Subcutaneous abdominal adipose tissue (tissue), 5 donors: ENCODE results near the gene AGR2.

Source experiments
- H3K27ac ChIP-seq: one replicate; pipeline ENCODE4 v1.7.0; 2013; ENCODE audit warnings: low read depth, mild to moderate bottlenecking, inconsistent platforms, low read length, moderate library complexity
- H3K27me3 ChIP-seq, 5 donors: one replicate each; pipeline ENCODE4 v1.7.0; 2013; ENCODE audit warnings: low read length in 5 of 5, inconsistent platforms in 1 of 5; ENCODE audit not compliant: control insufficient read depth in 5 of 5, insufficient read depth in 4 of 5
- H3K36me3 ChIP-seq, 5 donors: one replicate each; pipeline ENCODE4 v1.7.0; 2013; ENCODE audit warnings: low read length in 5 of 5; ENCODE audit not compliant: control insufficient read depth in 5 of 5, insufficient read depth in 5 of 5
- H3K4me1 ChIP-seq, 5 donors: one replicate each; pipeline ENCODE4 v1.7.0; 2013; ENCODE audit warnings: low read length in 5 of 5, mild to moderate bottlenecking in 3 of 5, moderate library complexity in 1 of 5; ENCODE audit not compliant: control insufficient read depth in 5 of 5, insufficient read depth in 5 of 5
- H3K4me3 ChIP-seq, 5 donors: one replicate each; pipeline ENCODE4 v1.7.0; 2013; ENCODE audit warnings: low read length in 5 of 5, low read depth in 1 of 5
- H3K9ac ChIP-seq, 5 donors: one replicate each; pipeline ENCODE4 v1.7.0; 2013; ENCODE audit warnings: low read length in 5 of 5, mild to moderate bottlenecking in 4 of 5, moderate library complexity in 3 of 5
- H3K9me3 ChIP-seq, 5 donors: one replicate each; pipeline ENCODE4 v1.7.0; 2013; ENCODE audit warnings: low read length in 5 of 5; ENCODE audit not compliant: control insufficient read depth in 5 of 5
- donor health status: healthy.
- donor health status: healthy.
- donor health status: healthy.
- donor health status: healthy.
- donor health status: healthy.

AGR2 gene

DNA sequence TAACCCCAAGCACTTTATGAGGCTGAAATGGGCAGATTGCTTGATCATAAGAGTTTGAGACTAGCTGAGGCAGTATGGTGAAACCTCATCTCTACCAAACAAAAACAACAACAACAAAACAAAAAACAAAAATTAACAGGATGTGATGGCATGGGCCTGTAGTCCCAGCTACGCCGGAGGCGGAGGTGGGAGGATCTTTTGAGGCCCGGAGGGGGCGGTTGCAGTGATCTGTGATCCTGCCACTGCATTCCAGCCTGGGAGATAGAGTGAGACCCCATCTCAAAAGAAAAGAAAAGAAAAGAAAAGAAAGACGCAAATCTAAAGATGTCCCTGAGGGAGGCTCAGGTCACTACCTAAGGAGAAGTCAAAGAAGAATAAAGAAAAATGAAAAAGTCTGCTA, 35.3 kb upstream of the AGR2 start:
- Histone ChIP-seq H3K27me3 (no peaks in the 10 kb centered on the region), H3K36me3 (no peaks in the 10 kb centered on the region), H3K27ac (no peak overlapping the region), H3K4me1 (no peaks in the 10 kb centered on the region), H3K4me3 (no peak overlapping the region), H3K9ac (no peak overlapping the region), H3K9me3 (no peaks in the 10 kb centered on the region)

DNA sequence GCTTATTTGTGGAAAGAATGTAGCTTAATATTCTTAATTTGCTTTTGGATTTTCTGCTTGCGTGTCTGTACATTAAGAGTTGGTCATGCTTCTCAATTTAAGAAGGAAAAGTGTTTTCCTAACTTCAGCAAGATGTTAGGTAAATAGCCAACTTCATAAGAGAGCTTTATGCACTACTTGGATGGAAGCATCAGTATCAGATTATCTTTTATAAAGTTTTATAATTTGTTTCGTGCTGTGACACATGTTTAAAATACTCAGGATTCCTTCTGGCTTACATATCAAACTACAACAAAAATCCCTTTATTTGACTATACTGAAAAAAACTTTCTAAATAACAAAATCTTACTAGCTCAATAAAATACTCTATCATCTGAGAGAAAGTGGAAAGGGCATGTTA, 34.8 kb upstream of the AGR2 start:
- no peaks in the 10 kb centered on the region for H3K4me1 ChIP-seq
- H3K27ac ChIP-seq = no peak overlapping the region
- H3K36me3 ChIP-seq = no peaks in the 10 kb centered on the region
- no peak overlapping the region for H3K9ac ChIP-seq
- no peaks in the 10 kb centered on the region for H3K27me3 ChIP-seq
- H3K4me3 ChIP-seq = no peak overlapping the region
- no peaks in the 10 kb centered on the region for H3K9me3 ChIP-seq

DNA sequence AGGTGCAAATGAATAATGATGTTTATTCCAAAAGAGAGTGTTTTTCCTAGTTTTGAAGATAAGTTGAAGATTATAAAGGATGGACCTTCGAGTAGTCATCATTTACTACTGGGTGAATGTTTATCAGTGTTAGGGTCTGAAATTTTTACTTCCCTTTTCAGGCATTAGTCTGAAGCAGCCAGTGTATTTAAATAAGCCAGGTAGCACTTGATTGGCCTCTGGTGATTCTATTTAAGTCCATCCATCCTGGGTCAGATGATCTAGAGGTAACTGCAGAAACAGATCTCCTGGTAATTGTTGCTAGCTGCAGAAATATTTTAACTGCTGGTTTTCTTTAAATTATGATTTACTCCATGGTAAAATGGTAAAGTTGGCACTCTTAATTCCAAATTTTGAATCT, 34.1 kb upstream of the AGR2 start:
- Histone ChIP-seq H3K27me3 (no peaks in the 10 kb centered on the region), H3K9ac (no peak overlapping the region), H3K4me1 (no peaks in the 10 kb centered on the region), H3K9me3 (no peaks in the 10 kb centered on the region), H3K27ac (no peak overlapping the region), H3K36me3 (no peaks in the 10 kb centered on the region), H3K4me3 (no peak overlapping the region)

DNA sequence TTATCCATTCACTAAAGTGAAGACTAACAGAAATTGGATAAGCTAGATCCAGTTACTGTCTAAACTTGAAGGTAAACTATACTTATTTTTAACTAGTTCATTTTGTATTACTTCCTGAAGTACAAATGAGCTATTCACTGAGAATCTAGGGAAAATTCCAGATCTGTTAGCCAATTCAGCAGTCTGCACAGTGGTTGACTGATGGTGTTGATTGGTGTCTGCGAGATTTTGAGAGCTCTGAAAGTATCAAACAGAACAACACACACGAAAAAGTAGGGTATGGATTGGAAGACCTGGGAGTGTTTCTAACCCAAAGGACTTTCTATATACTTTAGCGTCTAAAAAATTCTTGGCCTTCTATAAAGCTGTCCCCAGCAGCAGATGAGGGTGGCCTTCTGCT, 33.6 kb upstream of the AGR2 start:
- no peaks in the 10 kb centered on the region for H3K27me3 ChIP-seq
- H3K4me1 ChIP-seq = no peaks in the 10 kb centered on the region
- H3K27ac ChIP-seq = no peak overlapping the region
- no peak overlapping the region for H3K9ac ChIP-seq
- no peaks in the 10 kb centered on the region for H3K36me3 ChIP-seq
- no peaks in the 10 kb centered on the region for H3K9me3 ChIP-seq
- H3K4me3 ChIP-seq = no peak overlapping the region

DNA sequence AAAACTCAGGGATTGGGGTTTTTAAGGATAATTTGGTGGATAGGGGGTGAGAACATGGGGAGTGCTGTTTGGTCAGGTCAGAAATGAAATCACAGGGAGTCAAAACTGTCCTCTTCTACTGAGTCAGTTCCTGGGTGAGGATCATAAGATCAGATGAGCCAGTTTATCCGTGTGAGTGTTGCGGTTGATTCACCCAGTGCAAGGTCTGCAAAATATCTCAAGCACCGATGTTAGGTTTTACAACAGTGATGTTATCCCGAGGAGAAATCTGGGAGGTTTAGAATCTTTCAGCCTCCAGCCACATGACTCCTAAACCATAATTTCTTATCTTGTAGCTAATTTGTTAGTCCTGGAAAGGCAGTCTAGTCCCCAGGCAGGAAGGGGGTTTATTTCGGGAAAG, 31.7 kb upstream of the AGR2 start:
- no peak overlapping the region for H3K9ac ChIP-seq
- no peak overlapping the region for H3K27ac ChIP-seq
- H3K4me1 ChIP-seq = no peaks in the 10 kb centered on the region
- no peaks in the 10 kb centered on the region for H3K27me3 ChIP-seq
- no peak overlapping the region for H3K4me3 ChIP-seq
- H3K9me3 ChIP-seq = no peaks in the 10 kb centered on the region
- no peaks in the 10 kb centered on the region for H3K36me3 ChIP-seq

DNA sequence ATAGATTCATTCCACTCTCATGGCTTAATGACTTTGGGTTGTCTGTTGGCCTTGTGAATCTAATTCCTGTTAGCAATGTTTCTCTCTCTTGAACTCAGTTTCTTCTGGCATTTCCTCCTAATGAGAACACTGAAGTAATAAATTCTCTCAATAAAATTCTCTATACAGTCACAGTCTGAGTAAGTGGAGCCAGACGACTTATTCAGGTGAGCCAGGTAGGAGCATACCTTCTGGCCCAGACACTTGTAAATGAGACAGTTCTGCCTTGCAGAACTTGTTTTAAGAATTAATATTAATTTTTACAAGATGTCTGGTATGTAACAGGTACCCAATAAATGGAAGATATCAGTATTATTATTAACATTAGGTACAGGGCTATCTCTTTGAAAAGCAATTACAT, 28.6 kb upstream of the AGR2 start:
- Histone ChIP-seq H3K4me1 (no peaks in the 10 kb centered on the region), H3K36me3 (no peaks in the 10 kb centered on the region), H3K27ac (no peak overlapping the region), H3K9ac (no peak overlapping the region), H3K27me3 (no peaks in the 10 kb centered on the region), H3K9me3 (peaks cover 0 to 4% (median 0%) of the 10 kb centered on the region in 5 donors), H3K4me3 (no peak overlapping the region)

DNA sequence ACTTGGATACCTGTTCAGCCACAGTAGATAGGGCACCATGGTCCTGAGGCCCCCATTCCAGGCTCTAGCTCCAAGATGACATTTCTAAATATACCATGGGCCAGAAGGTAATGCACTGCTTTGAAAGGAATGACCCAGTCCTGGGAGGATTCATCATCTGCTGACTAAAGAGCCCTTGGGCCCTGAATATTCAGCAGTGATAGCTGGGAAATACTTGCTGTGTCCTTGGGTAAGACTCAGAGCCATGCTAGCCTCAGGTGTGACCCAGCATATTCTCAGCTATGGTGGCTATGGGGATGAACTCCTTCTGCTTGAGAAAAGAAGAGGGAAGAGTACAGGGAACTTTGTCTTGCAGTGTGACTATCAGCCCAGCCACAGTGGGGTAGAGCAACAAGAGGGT, 21.3 kb upstream of the AGR2 start:
- no peak overlapping the region for H3K9ac ChIP-seq
- H3K9me3 ChIP-seq = peaks cover 0 to 4% (median 0%) of the 10 kb centered on the region in 5 donors
- no peak overlapping the region for H3K27ac ChIP-seq
- no peaks in the 10 kb centered on the region for H3K27me3 ChIP-seq
- no peak overlapping the region for H3K4me3 ChIP-seq
- H3K4me1 ChIP-seq = no peaks in the 10 kb centered on the region
- no peaks in the 10 kb centered on the region for H3K36me3 ChIP-seq

DNA sequence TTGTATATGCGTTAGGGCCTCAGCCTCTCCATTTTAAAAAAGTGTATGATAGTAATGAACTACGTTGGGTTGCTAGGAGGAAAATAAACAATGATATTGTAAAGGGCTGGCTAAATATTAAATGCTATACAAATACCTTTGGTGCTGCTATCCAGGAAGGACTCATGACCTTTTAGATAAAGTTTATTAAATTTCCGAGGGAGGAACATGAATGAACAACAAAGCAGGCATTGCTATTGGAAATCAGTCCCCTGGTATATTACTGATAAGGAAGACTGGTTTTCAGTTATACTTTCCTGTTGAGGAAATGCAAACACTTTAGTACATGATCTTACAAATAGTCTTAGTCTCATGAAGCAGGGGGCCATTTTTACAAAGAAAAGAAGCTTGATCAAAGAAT, 17.2 kb upstream of the AGR2 start:
- no peaks in the 10 kb centered on the region for H3K36me3 ChIP-seq
- H3K27ac ChIP-seq = no peak overlapping the region
- peaks cover 0 to 2% (median 0%) of the 10 kb centered on the region in 5 donors for H3K9me3 ChIP-seq
- no peaks in the 10 kb centered on the region for H3K4me1 ChIP-seq
- no peak overlapping the region for H3K4me3 ChIP-seq
- H3K27me3 ChIP-seq = no peaks in the 10 kb centered on the region
- no peak overlapping the region for H3K9ac ChIP-seq

DNA sequence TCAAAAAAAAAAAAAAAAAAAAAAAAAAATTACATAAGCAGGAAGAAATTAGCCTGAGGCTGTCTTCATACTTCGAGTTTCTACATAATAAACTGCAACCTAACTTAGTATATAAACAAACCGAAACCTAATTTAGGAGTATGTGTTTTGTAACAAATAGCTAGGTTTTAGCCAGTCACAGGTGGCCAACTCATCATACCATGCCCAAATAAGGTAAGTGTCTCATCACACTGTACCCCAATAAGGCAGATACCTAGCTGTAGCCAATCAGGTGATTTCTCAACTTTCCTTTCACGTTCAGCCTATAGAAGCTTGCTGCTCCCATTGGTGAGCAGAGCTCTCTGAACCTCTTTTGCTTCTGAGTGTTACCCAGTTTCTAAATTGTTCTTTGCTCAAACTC, 13.9 kb upstream of the AGR2 start:
- no peak overlapping the region for H3K9ac ChIP-seq
- no peak overlapping the region for H3K27ac ChIP-seq
- no peak overlapping the region for H3K4me3 ChIP-seq
- H3K9me3 ChIP-seq = peaks cover 0 to 2% (median 0%) of the 10 kb centered on the region in 5 donors
- no peaks in the 10 kb centered on the region for H3K27me3 ChIP-seq
- H3K4me1 ChIP-seq = peaks cover 0 to 4% (median 0%) of the 10 kb centered on the region in 5 donors
- H3K36me3 ChIP-seq = no peaks in the 10 kb centered on the region

DNA sequence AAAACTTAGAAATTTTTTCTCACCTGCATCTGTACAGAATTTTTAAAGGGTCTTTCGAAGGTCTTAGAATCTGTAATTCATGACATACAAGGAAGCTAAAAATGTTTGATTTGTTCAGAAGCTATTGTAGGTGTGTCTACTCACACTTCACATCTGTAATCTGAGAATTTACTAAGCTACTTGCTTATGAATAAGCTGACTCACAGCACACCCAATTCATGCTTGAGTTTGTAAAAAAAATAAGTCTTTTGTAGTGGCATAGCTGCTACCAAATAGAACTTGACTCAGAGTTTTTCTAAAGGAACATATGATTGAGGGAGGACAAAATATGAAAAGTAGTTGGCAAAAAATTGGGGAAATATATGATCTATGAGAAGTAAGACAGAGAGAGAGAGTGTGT, 12.7 kb upstream of the AGR2 start:
- Histone ChIP-seq H3K9me3 (peaks cover 0 to 2% (median 0%) of the 10 kb centered on the region in 5 donors), H3K4me3 (no peak overlapping the region), H3K27ac (no peak overlapping the region), H3K4me1 (peaks cover 0 to 4% (median 3%) of the 10 kb centered on the region in 5 donors), H3K36me3 (no peaks in the 10 kb centered on the region), H3K27me3 (no peaks in the 10 kb centered on the region), H3K9ac (no peak overlapping the region)

DNA sequence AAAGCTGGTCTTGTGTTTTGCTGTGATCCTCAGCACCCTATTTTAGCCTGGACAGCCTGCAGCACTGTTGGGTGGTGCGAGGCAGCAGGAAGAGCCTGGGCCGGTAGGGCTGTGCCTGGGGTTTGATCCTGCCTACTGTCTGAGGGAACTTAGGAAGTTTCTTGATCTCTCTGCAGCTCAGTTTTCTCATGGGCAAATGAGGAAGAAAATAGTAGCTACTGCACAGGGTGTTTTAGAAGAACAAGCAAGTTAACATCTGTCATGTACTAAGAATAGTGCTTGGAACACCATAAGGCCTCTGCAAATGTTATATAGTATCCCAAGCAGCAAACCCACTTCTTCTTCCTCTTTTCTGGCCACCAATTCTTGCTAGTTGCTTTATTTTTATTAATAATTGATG, 12.0 kb upstream of the AGR2 start:
- no peak overlapping the region for H3K9ac ChIP-seq
- no peaks in the 10 kb centered on the region for H3K36me3 ChIP-seq
- peaks cover 0 to 4% (median 3%) of the 10 kb centered on the region in 5 donors for H3K4me1 ChIP-seq
- no peak overlapping the region for H3K27ac ChIP-seq
- H3K27me3 ChIP-seq = no peaks in the 10 kb centered on the region
- H3K4me3 ChIP-seq = no peak overlapping the region
- peaks cover 0 to 2% (median 0%) of the 10 kb centered on the region in 5 donors for H3K9me3 ChIP-seq
